Thyroid gland (tissue), 4 donors: ENCODE measurements around the gene HPDL.

ENCODE experiments used
- POLR2A ChIP-seq, 2 donors: fragments of 450-650 bp; IDR thresholded peaks; one replicate each; pipeline ENCODE4 v1.6.1; 2017; ENCODE audit warnings: antibody characterized with exemption in 2 of 2, mild to moderate bottlenecking in 2 of 2, moderate library complexity in 1 of 2
- TF ChIP-seq, protein P1 (sequence below), 6 experiments: fragments of 200-600 bp in 3 of 6; fragments of 450-650 bp in 3 of 6; sonication (generic) in 3 of 6; IDR thresholded peaks; one replicate each; pipeline ENCODE4 v1.5.1; 2016 to 2019; ENCODE audit warnings: antibody characterized with exemption in 6 of 6, mild to moderate bottlenecking in 2 of 6, inconsistent platforms in 1 of 6, moderate library complexity in 1 of 6

DNA sequence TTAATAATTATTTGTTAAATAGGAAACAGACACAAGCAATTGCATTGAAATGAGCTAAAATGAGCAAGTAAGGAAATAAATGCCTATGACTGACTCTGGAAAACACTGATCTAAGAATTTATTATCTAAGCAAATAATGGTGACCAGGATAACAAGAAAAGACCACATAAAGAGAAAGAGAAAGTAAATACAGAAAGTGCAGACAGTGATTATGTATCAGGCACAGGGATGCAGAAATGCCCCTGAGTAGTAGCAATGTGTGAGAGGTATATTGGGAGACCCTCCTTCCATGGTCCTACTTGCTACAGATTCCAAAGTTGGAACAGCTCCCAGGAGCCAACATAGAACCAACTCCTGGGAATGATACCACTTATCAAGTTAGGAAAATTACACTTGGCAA is 46.9 kb downstream of the HPDL start:
- TF ChIP-seq, protein P1, sequence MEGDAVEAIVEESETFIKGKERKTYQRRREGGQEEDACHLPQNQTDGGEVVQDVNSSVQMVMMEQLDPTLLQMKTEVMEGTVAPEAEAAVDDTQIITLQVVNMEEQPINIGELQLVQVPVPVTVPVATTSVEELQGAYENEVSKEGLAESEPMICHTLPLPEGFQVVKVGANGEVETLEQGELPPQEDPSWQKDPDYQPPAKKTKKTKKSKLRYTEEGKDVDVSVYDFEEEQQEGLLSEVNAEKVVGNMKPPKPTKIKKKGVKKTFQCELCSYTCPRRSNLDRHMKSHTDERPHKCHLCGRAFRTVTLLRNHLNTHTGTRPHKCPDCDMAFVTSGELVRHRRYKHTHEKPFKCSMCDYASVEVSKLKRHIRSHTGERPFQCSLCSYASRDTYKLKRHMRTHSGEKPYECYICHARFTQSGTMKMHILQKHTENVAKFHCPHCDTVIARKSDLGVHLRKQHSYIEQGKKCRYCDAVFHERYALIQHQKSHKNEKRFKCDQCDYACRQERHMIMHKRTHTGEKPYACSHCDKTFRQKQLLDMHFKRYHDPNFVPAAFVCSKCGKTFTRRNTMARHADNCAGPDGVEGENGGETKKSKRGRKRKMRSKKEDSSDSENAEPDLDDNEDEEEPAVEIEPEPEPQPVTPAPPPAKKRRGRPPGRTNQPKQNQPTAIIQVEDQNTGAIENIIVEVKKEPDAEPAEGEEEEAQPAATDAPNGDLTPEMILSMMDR (IDR thresholded peaks at IDR 0.05): no peak
- no peak for TF ChIP-seq POLR2A (IDR thresholded peaks at IDR 0.05)
